CD4-positive, alpha-beta T cell treated with Interleukin-10 for 1 hour (primary cell): ENCODE data around the gene FAM20A.

Experiments used
- DNase-seq: peaks from one replicate; pipeline ENCODE4 v3.0.0-alpha.2; 2020

Gene FAM20A

DNA sequence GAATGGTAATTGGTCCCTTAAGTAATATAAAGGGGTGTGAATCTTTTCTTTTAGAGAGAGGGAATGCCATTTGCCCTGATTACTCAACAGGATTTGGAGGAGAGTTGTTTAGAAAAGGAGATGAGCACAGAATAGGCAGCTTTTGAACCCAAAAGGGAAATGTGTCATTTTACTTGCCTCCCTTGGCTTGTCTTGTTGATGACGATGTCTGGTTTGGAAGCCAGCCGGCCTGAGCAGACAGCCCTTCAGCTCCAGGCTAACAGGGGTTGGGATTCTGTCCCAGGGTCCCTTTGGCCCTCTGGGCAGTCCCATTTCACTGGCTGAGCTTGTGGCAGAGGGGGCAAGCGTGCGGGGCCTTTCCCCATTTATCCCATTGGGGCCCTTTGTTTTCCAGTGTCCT lies 111.2 kb downstream of the FAM20A start:
- no peak for DNase-seq
